Muscle layer of duodenum (tissue), 2 donors: Measurements from ENCODE around the gene KCNK10.

ENCODE experiments used
- H3K27ac ChIP-seq: one replicate; pipeline ENCODE4 v1.7.0; 2013; ENCODE audit warnings: mild to moderate bottlenecking, low read length
- H3K27me3 ChIP-seq: one replicate; pipeline ENCODE4 v1.7.0; 2013; ENCODE audit warnings: low read depth, mild to moderate bottlenecking, control low read depth, low read length
- H3K36me3 ChIP-seq, 2 donors: one replicate each; pipeline ENCODE4 v1.7.0; 2013; ENCODE audit warnings: low read length in 2 of 2, control low read depth in 1 of 2, mild to moderate bottlenecking in 1 of 2; ENCODE audit not compliant: insufficient read depth in 2 of 2, control insufficient read depth in 1 of 2
- H3K4me1 ChIP-seq, 2 donors: one replicate each; pipeline ENCODE4 v1.7.0; 2013; ENCODE audit warnings: low read length in 2 of 2, mild to moderate bottlenecking in 2 of 2, control low read depth in 1 of 2, moderate library complexity in 1 of 2; ENCODE audit not compliant: insufficient read depth in 2 of 2, control insufficient read depth in 1 of 2
- H3K4me3 ChIP-seq, 2 donors: one replicate each; pipeline ENCODE4 v1.7.0; 2013; ENCODE audit warnings: low read length in 2 of 2, low read depth in 1 of 2, mild to moderate bottlenecking in 1 of 2
- H3K9me3 ChIP-seq, 2 donors: one replicate each; pipeline ENCODE4 v1.7.0; 2013; ENCODE audit warnings: low read length in 2 of 2, control low read depth in 1 of 2, mild to moderate bottlenecking in 1 of 2; ENCODE audit not compliant: control insufficient read depth in 1 of 2
- donor health status: healthy.

KCNK10 gene

DNA sequence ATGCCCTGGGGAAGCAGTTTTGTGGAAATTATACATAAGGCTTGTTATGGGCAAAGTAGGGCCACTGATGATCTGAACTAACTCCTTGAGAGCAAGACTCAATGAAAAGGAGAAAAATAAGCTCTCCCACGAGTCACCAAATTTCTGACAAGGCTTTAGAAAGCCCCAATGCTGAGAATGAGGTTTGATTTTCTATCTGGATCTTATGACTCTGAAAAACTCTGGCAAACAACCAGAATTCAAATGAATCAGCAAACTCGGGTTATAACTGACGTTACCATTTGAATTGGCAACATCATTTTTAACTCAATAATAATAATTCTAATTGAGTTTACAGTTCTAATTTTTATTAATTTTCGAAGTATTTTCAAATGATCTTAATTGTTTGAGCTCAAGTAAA lies 79.1 kb downstream of the KCNK10 start:
- Histone ChIP-seq H3K9me3 (no peaks in the 10 kb centered on the region), H3K4me3 (no peak overlapping the region), H3K27ac (no peak overlapping the region), H3K4me1 (no peaks in the 10 kb centered on the region), H3K36me3 (no peaks in the 10 kb centered on the region), H3K27me3 (no peaks in the 10 kb centered on the region)

DNA sequence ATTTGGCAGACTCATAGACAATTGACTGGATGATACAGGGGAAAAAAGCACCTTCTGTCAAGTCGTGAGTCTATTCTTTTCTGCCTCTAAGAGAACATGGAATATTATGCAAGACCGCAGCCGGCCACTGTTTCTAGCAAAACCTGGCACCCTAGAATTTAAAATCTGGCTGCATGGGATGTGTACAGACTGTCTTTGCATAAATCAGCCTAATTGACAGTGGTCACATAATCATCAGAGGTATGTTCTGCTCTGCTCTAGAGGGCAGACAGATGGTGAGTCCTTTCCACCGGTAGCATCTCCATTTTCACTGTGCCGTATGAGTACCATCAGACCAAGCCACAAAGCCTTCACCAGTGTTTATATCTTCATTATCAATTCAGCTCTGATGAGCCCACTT lies 80.6 kb downstream of the KCNK10 start:
- Histone ChIP-seq H3K27me3 (no peaks in the 10 kb centered on the region), H3K27ac (no peak overlapping the region), H3K36me3 (no peaks in the 10 kb centered on the region)

DNA sequence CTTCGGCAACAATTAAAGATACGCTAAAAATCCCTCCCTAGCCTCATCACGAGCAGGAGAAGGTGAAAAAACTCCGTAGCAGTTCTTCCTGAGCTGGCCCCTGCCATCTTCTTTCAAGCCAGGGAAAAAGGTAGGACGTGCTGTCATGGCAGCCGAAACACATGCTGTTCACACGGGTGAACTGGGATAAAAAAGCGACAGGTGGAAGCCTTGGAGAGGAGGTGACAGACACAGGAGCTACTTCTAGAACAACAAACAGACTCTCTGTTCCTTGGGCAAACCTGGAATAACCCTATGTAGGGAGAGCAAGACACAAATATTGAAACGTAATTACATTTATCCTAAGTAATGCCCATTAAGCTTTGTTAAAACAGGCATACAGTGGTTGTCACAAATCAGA lies 81.3 kb downstream of the KCNK10 start:
- Histone ChIP-seq H3K9me3 (no peaks in the 10 kb centered on the region), H3K36me3 (no peaks in the 10 kb centered on the region), H3K27me3 (no peaks in the 10 kb centered on the region), H3K27ac (no peak overlapping the region), H3K4me3 (no peak overlapping the region), H3K4me1 (no peaks in the 10 kb centered on the region)

More for the DNA sequence above, 80.6 kb downstream of the KCNK10 start:
- H3K4me1 ChIP-seq = no peaks in the 10 kb centered on the region
- no peaks in the 10 kb centered on the region for H3K9me3 ChIP-seq
- H3K4me3 ChIP-seq = no peak overlapping the region

DNA sequence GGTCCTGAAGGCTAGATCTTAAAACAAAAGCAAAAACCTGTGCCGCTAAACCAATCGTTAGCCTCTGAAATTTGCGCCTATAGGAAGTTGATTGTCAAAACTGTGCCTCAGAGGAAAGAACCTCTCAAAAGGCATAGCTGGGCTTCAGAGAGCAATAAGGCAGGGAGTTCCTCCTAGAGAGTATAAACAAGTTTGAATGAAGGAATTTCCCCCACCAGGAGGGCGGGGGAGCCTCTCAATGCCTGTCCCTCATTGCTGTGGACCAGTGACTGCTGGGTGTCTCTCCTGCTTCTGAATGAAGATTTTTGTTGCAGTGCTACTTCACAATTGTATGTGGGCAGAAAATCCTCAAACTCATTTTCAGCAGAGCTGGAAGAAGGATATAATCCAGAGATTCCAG lies 88.6 kb downstream of the KCNK10 start:
- no peak overlapping the region for H3K4me3 ChIP-seq
- H3K36me3 ChIP-seq = no peaks in the 10 kb centered on the region
- no peak overlapping the region for H3K27ac ChIP-seq
- no peaks in the 10 kb centered on the region for H3K9me3 ChIP-seq
- no peaks in the 10 kb centered on the region for H3K4me1 ChIP-seq
- no peaks in the 10 kb centered on the region for H3K27me3 ChIP-seq

DNA sequence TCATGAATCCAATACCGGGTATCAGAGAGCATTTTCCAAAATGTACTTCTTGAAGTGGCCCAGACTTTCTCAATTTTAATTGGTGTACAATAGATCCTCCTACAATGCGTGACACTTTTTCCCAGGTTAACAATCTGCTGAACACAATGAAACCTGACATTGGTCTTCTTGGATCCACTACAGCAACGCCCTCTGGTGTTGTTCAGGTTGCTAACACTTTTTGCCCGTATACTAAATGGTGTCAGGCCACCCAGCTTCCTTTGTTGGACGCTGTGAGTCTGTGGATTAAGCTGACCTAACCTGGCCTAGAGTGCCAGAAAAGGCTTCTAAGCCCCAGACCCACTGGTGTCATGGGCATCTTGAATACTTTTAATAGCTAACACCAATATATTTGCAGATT lies 89.2 kb downstream of the KCNK10 start:
- Histone ChIP-seq H3K27ac (no peak overlapping the region), H3K9me3 (no peaks in the 10 kb centered on the region), H3K27me3 (no peaks in the 10 kb centered on the region), H3K36me3 (no peaks in the 10 kb centered on the region), H3K4me1 (no peaks in the 10 kb centered on the region), H3K4me3 (no peak overlapping the region)

DNA sequence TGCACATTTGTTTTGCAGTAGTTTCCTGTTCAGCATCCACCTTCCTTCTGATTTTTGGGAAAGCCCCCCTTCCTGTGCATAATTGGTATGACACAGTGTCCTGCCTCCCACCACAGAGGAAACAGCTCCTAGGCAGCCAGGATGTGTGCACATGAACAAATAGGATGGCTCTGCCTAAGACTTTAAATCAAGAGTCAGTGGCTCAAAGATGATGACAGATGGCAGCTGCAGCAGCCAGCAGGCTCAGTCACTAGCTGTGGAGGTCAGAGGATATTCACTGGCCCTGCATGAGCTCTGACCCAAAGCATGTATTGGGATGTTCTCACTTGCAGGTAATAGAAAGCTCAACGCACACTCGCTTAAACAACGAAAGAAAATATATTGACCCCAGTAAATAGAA lies 90.3 kb downstream of the KCNK10 start:
- H3K36me3 ChIP-seq = no peaks in the 10 kb centered on the region
- H3K9me3 ChIP-seq = no peaks in the 10 kb centered on the region
- H3K4me3 ChIP-seq = no peak overlapping the region
- H3K4me1 ChIP-seq = no peaks in the 10 kb centered on the region
- H3K27ac ChIP-seq = no peak overlapping the region
- H3K27me3 ChIP-seq = no peaks in the 10 kb centered on the region

DNA sequence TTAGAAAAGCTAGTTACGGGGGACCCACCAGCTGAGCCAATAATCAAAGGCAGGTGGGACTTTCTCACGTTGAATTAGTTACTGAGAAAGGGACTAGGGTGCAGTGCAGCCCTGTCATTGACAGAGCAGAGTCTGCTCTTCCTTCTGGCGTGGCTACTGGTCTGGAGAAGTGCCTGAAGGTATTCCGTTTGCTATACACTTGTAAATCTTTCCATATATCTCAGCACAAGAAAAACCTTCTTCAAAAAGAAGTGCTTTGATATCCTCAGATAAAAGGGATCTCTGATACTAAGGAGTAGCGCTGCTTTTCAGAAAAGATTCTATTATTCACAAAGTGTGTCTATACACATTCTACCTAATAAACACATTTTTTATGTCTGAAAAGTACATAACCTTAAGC lies 91.5 kb downstream of the KCNK10 start:
- H3K27ac ChIP-seq = no peak overlapping the region
- H3K36me3 ChIP-seq = no peaks in the 10 kb centered on the region
- no peaks in the 10 kb centered on the region for H3K4me1 ChIP-seq
- no peaks in the 10 kb centered on the region for H3K27me3 ChIP-seq
- H3K9me3 ChIP-seq = no peaks in the 10 kb centered on the region
- H3K4me3 ChIP-seq = no peak overlapping the region

DNA sequence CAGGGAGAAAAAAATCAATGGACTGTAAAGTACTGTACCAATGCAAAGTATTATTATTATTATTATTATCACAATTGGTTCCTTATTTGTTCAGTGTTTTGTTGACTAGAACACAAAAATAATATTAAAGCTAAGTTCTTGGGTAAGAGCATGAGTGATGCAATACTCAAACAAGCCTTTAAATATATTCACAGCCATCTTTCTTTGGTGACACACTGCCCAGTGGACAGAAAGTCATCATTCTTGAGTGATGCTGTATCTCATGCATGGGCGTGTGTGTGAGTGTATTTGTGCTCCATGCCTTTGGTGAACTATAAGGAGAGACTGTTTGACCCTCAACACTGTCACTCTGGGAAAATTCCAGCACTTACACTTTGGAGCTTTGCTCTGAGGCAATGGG lies 93.6 kb downstream of the KCNK10 start:
- Histone ChIP-seq H3K4me3 (no peak overlapping the region), H3K27me3 (no peaks in the 10 kb centered on the region), H3K36me3 (no peaks in the 10 kb centered on the region), H3K27ac (no peak overlapping the region), H3K4me1 (no peaks in the 10 kb centered on the region), H3K9me3 (no peaks in the 10 kb centered on the region)

DNA sequence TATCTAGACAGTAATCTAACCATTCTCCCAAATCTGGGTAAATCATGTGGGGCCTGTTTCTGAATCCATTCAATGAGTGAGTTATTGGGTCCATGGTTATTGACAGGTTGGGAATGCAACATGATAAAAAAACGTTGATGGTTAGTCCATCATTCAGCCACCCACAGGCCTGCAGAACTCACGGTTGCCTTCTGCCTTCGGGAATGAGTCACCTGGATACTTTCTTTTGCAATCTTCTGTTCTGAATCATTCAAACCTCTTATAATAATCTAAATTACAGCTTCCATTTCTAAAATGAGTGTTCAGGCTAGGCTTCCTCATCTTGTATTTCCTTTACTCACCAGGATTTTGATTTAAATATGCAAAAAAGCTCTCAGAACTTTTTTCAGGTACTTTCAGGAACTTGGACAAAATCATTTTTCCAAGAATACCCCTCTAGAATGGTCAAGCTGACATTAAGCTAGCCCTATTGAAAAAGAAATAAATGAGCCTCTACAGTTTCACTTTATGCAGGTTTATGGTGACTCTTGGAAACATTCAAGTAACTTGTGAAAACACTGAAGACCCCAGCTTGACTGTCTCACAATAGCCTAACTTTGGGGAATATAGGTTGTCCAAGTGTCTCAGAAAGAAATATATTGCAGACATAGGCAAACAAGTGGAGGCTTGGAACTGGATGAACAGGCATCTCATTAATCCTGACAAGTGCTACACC lies 94.4 kb downstream of the KCNK10 start:
- H3K4me3 ChIP-seq = no peak overlapping the region
- H3K27me3 ChIP-seq = no peaks in the 10 kb centered on the region
- no peak overlapping the region for H3K27ac ChIP-seq
- H3K9me3 ChIP-seq = no peaks in the 10 kb centered on the region
- H3K4me1 ChIP-seq = no peaks in the 10 kb centered on the region
- H3K36me3 ChIP-seq = no peaks in the 10 kb centered on the region

DNA sequence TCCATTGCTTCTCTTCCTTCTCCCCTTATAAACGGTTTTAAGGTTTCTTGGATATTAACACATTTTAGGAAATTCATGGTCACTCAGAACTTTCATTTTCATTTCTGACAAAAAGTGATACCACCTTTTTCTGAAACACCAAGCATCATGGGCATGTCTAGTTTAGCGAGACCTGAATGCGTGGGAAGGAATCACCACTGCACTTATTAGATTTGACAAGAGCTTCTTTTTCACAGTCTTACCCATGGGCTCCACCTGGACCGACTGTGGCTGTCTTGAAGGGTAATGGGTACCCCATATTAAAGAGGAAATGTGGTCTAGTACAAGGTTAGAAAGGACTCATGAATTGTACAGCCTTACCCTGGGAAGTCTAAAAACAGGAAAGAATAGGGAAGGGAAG lies 95.4 kb downstream of the KCNK10 start:
- Histone ChIP-seq H3K36me3 (no peaks in the 10 kb centered on the region), H3K27ac (no peak overlapping the region), H3K4me3 (no peak overlapping the region), H3K4me1 (no peaks in the 10 kb centered on the region), H3K27me3 (no peaks in the 10 kb centered on the region), H3K9me3 (peaks cover 7 to 8% of the 10 kb centered on the region in 2 donors)

DNA sequence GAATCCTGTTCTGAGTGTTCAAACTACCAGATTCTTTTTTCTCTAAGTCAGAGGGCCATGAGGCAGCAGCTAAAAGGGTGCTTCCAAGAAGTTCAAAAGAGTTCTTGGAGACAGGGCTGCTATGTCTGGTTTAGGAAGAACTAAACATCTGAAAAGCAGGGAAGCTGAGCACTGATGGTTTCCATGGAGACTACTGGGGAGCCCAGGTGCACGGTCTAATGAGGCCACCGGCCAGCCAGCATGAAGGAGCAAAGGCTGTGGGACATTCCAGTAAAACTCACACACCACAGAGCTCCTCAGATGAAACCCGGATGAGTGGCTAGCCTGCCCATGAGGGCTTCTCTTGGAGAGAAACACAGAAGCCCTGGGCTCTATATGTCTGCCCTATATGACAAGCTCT lies 97.3 kb downstream of the KCNK10 start:
- Histone ChIP-seq H3K27ac (no peak overlapping the region), H3K36me3 (no peaks in the 10 kb centered on the region), H3K4me3 (no peak overlapping the region), H3K4me1 (no peaks in the 10 kb centered on the region), H3K9me3 (peaks cover 7 to 15% of the 10 kb centered on the region in 2 donors), H3K27me3 (no peaks in the 10 kb centered on the region)
